Tibial nerve (tissue), 3 donors: ENCODE data around the gene SULF2.

Source experiments
- CTCF ChIP-seq, 5 experiments: fragments of 200-600 bp in 3 of 5; fragments of 450-650 bp in 2 of 5; sonication (generic) in 3 of 5; IDR thresholded peaks; one replicate each; pipeline ENCODE4 v1.5.1; 2016 to 2019; ENCODE audit warnings: antibody characterized with exemption in 5 of 5, mild to moderate bottlenecking in 3 of 5, moderate library complexity in 2 of 5
- POLR2A ChIP-seq, 2 donors: fragments of 450-650 bp; IDR thresholded peaks; one replicate each; pipeline ENCODE4 v1.6.1; 2017; ENCODE audit warnings: antibody characterized with exemption in 2 of 2, mild to moderate bottlenecking in 2 of 2, moderate library complexity in 2 of 2

- no peak for TF ChIP-seq POLR2A (IDR thresholded peaks at IDR 0.05)
- TF ChIP-seq CTCF (IDR thresholded peaks at IDR 0.05): no peak
Measured at GRCh38 chr20:47748823-47749222, 36.5 kb downstream of the SULF2 start.
